Smooth muscle cell (in vitro differentiated cells): ENCODE data around the gene MBD2. TPM values are rescaled to one million over a fixed set of nuclear protein-coding genes. Genes with fewer than 3 reads are reported as not detected.

Experiments
- DNase-seq: peaks from one replicate; lab custom pipeline; 2025; ENCODE audit not compliant: unreplicated experiment; lab: John Stamatoyannopoulos, UW
- H2AFZ ChIP-seq: fragments of 200-600 bp; sonication (generic); 2 replicates; pipeline ENCODE4 v1.6.0; 2016; ENCODE audit warnings: antibody characterized with exemption, low read depth, mild to moderate bottlenecking
- H3F3A ChIP-seq: fragments of 200-600 bp; sonication (generic); 2 replicates; pipeline ENCODE4 v1.6.0; 2017; ENCODE audit warnings: antibody characterized with exemption, low read depth
- H3K27ac ChIP-seq: fragments of 200-600 bp; sonication (generic); 2 replicates; pipeline ENCODE4 v1.5.1; 2016; ENCODE audit warnings: low read depth, mild to moderate bottlenecking
- H3K27me3 ChIP-seq: fragments of 200-600 bp; sonication (generic); 2 replicates; pipeline ENCODE4 v1.6.1; 2016; ENCODE audit warnings: low read depth, mild to moderate bottlenecking
- H3K36me3 ChIP-seq: fragments of 200-600 bp; sonication (generic); 2 replicates; pipeline ENCODE4 v1.5.1; 2016; ENCODE audit warnings: low read depth
- H3K4me1 ChIP-seq: fragments of 200-600 bp; sonication (generic); 2 replicates; pipeline ENCODE4 v1.5.1; 2016; ENCODE audit warnings: low read depth
- H3K4me2 ChIP-seq: fragments of 200-600 bp; sonication (generic); 2 replicates; pipeline ENCODE4 v1.6.0; 2016; ENCODE audit warnings: mild to moderate bottlenecking
- H3K4me3 ChIP-seq: fragments of 200-600 bp; sonication (generic); 2 replicates; pipeline ENCODE4 v1.5.1; 2016; ENCODE audit warnings: mild to moderate bottlenecking
- H3K79me2 ChIP-seq: fragments of 200-600 bp; sonication (generic); 2 replicates; pipeline ENCODE4 v1.6.0; 2016; ENCODE audit warnings: low read depth, mild to moderate bottlenecking
- H3K9ac ChIP-seq: fragments of 200-600 bp; sonication (generic); 2 replicates; pipeline ENCODE4 v1.6.0; 2016; ENCODE audit warnings: low read depth
- H3K9me3 ChIP-seq: fragments of 200-600 bp; sonication (generic); replicated peaks from 2 replicates; pipeline ENCODE4 v1.5.1; 2016; ENCODE audit warnings: low read depth
- H4K20me1 ChIP-seq: fragments of 200-600 bp; sonication (generic); 2 replicates; pipeline ENCODE4 v1.6.0; 2016; ENCODE audit warnings: low read depth
- WGBS: methylation state at CpG from one replicate; pipeline ENCODE4 v1.1.7; 2016; ENCODE audit warnings: low lambda C conversion rate; 5-methylcytosine and 5-hydroxymethylcytosine counted together
- polyA plus RNA-seq: library from polyadenylated mRNA; unstranded; fragments of >200 nt; fragmentation: Nextera tagmentation; extraction: Ambion mirVana; gene quantifications from 2 replicates; pipeline ENCODE4 v1.2.1, GENCODE V29; 2016
- total RNA-seq: library from RNA; depleted of rRNA; stranded (reverse); fragments of >200 nt; gene quantifications from 2 replicates; pipeline ENCODE4 v1.2.3, GENCODE V29; 2014
- TF ChIP-seq, protein P1 (sequence below): fragments of 200-600 bp; sonication (generic); IDR thresholded peaks from 2 replicates; pipeline ENCODE4 v1.5.1; 2017; ENCODE audit warnings: borderline replicate concordance, mild to moderate bottlenecking, antibody characterized with exemption; ENCODE audit not compliant: insufficient read depth, poor library complexity, severe bottlenecking

Gene MBD2
- total and polyA plus RNA-seq, 2 experiments from 2014 or later: 28.5 to 42.6 TPM

DNA sequence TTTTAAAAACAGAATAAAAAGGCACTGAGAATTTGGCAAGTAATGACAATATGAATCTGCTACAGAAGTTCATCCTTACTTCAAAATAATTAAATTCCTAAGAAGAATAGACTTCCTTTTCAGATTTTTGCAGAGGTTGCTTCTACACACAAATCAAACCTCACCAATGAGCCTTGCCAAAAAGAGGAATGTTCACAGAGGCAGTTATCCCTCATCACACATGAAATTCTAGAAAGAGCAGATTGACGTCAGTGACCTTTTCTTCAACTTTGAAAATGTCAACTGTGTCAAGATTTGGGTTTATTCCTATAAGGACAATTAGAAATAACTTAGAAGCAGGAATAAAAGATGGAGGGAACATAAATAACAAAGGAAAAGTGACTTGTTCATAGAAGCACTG is 64.6 kb downstream of the MBD2 start:
- Histone ChIP-seq H3K79me2 (no peaks in the 10 kb centered on the region), H3K9ac (no peak overlapping the region), H3K27ac (no peak overlapping the region), H3K27me3 (no peaks in the 10 kb centered on the region), H3K9me3 (no peaks in the 10 kb centered on the region), H3K4me1 (no peaks in the 10 kb centered on the region), H4K20me1 (no peaks in the 10 kb centered on the region), H2AFZ (no peak overlapping the region), H3K4me2 (no peak overlapping the region), H3K4me3 (no peak overlapping the region), H3F3A (no peaks in the 10 kb centered on the region), H3K36me3 (peaks cover 18% of the 10 kb centered on the region)
- TF ChIP-seq, protein P1, sequence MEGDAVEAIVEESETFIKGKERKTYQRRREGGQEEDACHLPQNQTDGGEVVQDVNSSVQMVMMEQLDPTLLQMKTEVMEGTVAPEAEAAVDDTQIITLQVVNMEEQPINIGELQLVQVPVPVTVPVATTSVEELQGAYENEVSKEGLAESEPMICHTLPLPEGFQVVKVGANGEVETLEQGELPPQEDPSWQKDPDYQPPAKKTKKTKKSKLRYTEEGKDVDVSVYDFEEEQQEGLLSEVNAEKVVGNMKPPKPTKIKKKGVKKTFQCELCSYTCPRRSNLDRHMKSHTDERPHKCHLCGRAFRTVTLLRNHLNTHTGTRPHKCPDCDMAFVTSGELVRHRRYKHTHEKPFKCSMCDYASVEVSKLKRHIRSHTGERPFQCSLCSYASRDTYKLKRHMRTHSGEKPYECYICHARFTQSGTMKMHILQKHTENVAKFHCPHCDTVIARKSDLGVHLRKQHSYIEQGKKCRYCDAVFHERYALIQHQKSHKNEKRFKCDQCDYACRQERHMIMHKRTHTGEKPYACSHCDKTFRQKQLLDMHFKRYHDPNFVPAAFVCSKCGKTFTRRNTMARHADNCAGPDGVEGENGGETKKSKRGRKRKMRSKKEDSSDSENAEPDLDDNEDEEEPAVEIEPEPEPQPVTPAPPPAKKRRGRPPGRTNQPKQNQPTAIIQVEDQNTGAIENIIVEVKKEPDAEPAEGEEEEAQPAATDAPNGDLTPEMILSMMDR: no peak
- 100% methylated on average over 1 of the region's 1 CpG for WGBS
- DNase-seq: no peak

DNA sequence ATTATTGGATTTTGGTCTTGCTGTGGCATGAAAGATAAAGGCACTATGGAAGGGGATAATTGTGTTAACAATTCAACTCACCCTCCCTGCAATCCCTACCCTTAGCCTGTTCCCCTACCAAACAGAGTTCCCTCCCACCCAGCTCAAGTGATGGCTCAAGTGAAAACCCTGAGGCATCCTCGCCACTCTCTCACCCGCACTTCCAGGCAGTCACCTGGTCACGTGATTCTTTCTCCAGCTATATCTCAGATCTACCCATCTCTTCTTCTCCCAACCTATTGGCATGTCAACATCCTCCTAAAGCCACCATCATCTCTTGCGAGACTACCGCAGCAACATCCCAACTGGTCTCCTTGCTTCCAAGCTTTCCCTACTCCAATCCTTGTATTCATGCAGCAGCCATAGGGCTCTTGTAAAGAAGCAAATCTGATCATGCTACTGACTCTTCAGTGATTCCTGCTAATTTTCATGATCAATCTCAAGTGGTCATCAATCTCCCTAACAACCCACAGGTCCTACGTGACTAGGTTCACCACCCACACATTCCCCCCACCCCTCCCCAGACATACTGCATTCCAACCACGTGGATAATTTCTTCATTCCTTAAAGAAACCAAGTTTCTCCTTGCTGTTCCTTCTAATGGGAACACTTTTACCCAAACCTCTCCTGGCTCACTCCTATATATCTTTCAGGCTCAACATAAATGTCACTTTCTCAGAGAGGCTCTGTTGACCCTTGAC is 66.7 kb downstream of the MBD2 start:
- no peaks in the 10 kb centered on the region for H3F3A ChIP-seq
- H3K27ac ChIP-seq: peak overlapping the region; percentile 34
- TF ChIP-seq, protein P1: no peak
- H3K4me2 ChIP-seq: no peak overlapping the region
- no peak overlapping the region for H3K4me3 ChIP-seq
- H3K9me3 ChIP-seq: no peaks in the 10 kb centered on the region
- no peak overlapping the region for H2AFZ ChIP-seq
- no peaks in the 10 kb centered on the region for H3K27me3 ChIP-seq
- H3K36me3 ChIP-seq: peaks cover 16% of the 10 kb centered on the region
- H3K79me2 ChIP-seq: no peaks in the 10 kb centered on the region
- WGBS: 86% methylated on average over 7 of the region's 7 CpGs
- no peak overlapping the region for H3K9ac ChIP-seq
- no peak for DNase-seq
- no peaks in the 10 kb centered on the region for H3K4me1 ChIP-seq
- no peaks in the 10 kb centered on the region for H4K20me1 ChIP-seq

DNA sequence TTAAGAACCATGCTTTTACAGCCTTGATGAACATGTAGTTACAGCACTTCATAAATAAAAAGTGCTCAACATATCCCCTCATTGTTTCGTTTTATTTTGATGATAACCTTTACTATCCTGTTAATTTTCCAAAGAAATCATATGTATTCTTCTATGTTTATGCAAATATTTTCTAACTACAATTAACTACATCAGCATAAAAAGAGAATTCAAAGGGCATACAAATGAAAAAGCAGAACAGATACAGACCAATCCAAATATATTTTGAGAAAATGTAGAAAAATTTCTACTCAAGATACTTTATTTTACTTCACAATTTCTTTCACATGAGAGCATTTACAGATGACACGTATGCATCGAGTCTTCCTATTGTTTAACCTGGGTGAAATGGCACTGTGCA is 69.1 kb downstream of the MBD2 start:
- no peak overlapping the region for H2AFZ ChIP-seq
- no peaks in the 10 kb centered on the region for H3K79me2 ChIP-seq
- DNase-seq: no peak
- H3K27ac ChIP-seq: no peak overlapping the region
- no peaks in the 10 kb centered on the region for H3K9me3 ChIP-seq
- H4K20me1 ChIP-seq: no peaks in the 10 kb centered on the region
- H3K4me3 ChIP-seq: no peak overlapping the region
- no peaks in the 10 kb centered on the region for H3K4me1 ChIP-seq
- H3F3A ChIP-seq: no peaks in the 10 kb centered on the region
- TF ChIP-seq, protein P1: no peak
- H3K36me3 ChIP-seq: peaks cover 13% of the 10 kb centered on the region
- no peak overlapping the region for H3K4me2 ChIP-seq
- no peaks in the 10 kb centered on the region for H3K27me3 ChIP-seq
- whole genome bisulfite sequencing: 93% methylated on average over 3 of the region's 3 CpGs
- H3K9ac ChIP-seq: no peak overlapping the region

DNA sequence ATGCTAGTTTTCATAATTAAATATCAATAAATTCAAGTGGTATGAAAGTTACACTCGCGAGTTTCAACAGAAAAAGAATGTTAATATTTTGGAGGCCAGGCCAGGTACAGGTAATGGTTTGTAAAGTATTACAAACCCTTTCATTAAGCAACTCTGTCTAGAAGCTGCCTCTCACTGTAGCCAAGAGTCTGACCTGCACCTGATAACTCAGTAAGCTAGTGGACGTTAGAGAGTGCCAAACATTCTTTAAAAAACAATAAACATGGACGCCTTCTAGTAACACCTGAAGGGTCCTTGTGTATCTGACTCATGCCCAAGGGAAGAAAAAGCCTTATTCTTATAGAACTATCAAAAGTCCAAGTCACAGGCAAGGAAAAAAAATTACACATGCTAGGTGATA is 70.2 kb downstream of the MBD2 start:
- 89% methylated on average over 4 of the region's 4 CpGs for WGBS
- TF ChIP-seq, protein P1: no peak
- Histone ChIP-seq H3K27me3 (no peaks in the 10 kb centered on the region), H4K20me1 (no peaks in the 10 kb centered on the region), H3K4me3 (no peak overlapping the region), H3K27ac (no peak overlapping the region), H3K9ac (no peak overlapping the region), H3K36me3 (peaks cover 13% of the 10 kb centered on the region), H3K4me1 (peaks cover 10% of the 10 kb centered on the region), H2AFZ (no peak overlapping the region), H3K9me3 (no peaks in the 10 kb centered on the region), H3F3A (peaks cover 7% of the 10 kb centered on the region), H3K4me2 (no peak overlapping the region), H3K79me2 (no peaks in the 10 kb centered on the region)
- DNase-seq: no peak
